ENCODE measurements around the gene GOLGA8M.
"Not testable (repeated sequence)": the region's sequence is repeated elsewhere in the genome, so short reads cannot be mapped to it uniquely, and the experiment has no call there.

DNA sequence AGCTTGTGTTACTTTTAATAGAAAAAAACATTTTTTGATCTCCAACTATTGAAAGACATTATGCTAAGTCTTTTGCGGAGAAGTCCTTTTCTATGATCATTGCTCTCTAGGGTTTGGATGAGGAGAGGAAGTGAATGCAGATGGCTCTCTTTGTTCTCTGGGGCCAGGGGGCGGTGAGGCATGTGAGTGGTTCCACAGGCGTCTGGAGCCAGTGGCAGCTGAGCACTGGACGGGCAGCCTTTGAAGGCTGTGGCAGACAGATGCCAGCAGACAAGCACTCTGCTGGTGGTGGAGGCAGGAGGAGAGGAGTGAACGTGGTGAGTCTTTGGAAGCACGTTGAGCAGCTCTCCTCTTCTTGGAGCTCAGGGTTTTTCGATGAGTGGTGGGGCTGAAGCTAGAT, 51.5 kb downstream of the GOLGA8M start:
- TF ChIP-seq, protein P1, sequence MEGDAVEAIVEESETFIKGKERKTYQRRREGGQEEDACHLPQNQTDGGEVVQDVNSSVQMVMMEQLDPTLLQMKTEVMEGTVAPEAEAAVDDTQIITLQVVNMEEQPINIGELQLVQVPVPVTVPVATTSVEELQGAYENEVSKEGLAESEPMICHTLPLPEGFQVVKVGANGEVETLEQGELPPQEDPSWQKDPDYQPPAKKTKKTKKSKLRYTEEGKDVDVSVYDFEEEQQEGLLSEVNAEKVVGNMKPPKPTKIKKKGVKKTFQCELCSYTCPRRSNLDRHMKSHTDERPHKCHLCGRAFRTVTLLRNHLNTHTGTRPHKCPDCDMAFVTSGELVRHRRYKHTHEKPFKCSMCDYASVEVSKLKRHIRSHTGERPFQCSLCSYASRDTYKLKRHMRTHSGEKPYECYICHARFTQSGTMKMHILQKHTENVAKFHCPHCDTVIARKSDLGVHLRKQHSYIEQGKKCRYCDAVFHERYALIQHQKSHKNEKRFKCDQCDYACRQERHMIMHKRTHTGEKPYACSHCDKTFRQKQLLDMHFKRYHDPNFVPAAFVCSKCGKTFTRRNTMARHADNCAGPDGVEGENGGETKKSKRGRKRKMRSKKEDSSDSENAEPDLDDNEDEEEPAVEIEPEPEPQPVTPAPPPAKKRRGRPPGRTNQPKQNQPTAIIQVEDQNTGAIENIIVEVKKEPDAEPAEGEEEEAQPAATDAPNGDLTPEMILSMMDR (conservative IDR thresholded peaks at IDR 0.05), result not testable (repeated sequence)
- not testable (repeated sequence) for TF ChIP-seq EZH2 (IDR thresholded peaks at IDR 0.05; ENCODE audit: low read depth)

All from PC-9 (cell line).